AG20443 (cell line): ENCODE data around the gene UBA1.

ENCODE experiments used
- DNase-seq: peaks from one replicate; pipeline ENCODE4 v3.0.0; 2012; ENCODE audit warnings: low spot score, mixed read lengths

The UBA1 gene

GRCh38 chrX:47189906-47190305 lies 3.7 kb upstream of the UBA1 start:
- DNase-seq: no peak

- DNase-seq: peak; percentile 90
Measured at GRCh38 chrX:47190445-47191269, 3.0 kb upstream of the UBA1 start.

- peak; percentile 16 for DNase-seq
Measured at GRCh38 chrX:47191331-47191730, 2.3 kb upstream of the UBA1 start.

- no peak for DNase-seq
Measured at GRCh38 chrX:47191806-47192401, 1.7 kb upstream of the UBA1 start.

- DNase-seq: no peak
Measured at GRCh38 chrX:47194194-47194787, 662 bp downstream of the UBA1 start.

- no peak for DNase-seq
Measured at GRCh38 chrX:47196098-47196497, 2.5 kb downstream of the UBA1 start.

GRCh38 chrX:47197526-47197925 lies 3.9 kb downstream of the UBA1 start:
- no peak for DNase-seq

- no peak for DNase-seq
Measured at GRCh38 chrX:47198026-47198686, 4.5 kb downstream of the UBA1 start.

- DNase-seq: no peak
Measured at GRCh38 chrX:47198687-47199080, 5.1 kb downstream of the UBA1 start.

- DNase-seq: no peak
Measured at GRCh38 chrX:47199286-47199685, 5.7 kb downstream of the UBA1 start.

GRCh38 chrX:47200385-47201150 lies 6.9 kb downstream of the UBA1 start:
- DNase-seq: peak; percentile 78

- no peak for DNase-seq
Measured at GRCh38 chrX:47201345-47201944, 7.8 kb downstream of the UBA1 start.

- no peak for DNase-seq
Measured at GRCh38 chrX:47202316-47202715, 8.7 kb downstream of the UBA1 start.

GRCh38 chrX:47202877-47203276 lies 9.2 kb downstream of the UBA1 start:
- no peak for DNase-seq

- DNase-seq: no peak
Measured at GRCh38 chrX:47204970-47205369, 11.3 kb downstream of the UBA1 start.

- no peak for DNase-seq
Measured at GRCh38 chrX:47206316-47206715, 12.7 kb downstream of the UBA1 start.

- no peak for DNase-seq
Measured at GRCh38 chrX:47208108-47208507, 14.5 kb downstream of the UBA1 start.

- no peak for DNase-seq
Measured at GRCh38 chrX:47209508-47210238, 16.0 kb downstream of the UBA1 start.

- no peak for DNase-seq
Measured at GRCh38 chrX:47210661-47211425, 17.2 kb downstream of the UBA1 start.
